OCI-LY7 (cell line): Measurements from ENCODE around the gene FHIT.

Source experiments
- EZH2phosphoT487 ChIP-seq: fragments of 200-600 bp; sonication (generic); IDR thresholded peaks from 2 replicates; pipeline ENCODE4 v1.6.1; 2018; ENCODE audit warnings: low read depth, borderline replicate concordance, mild to moderate bottlenecking, mixed run types, antibody characterized with exemption, low read length, moderate library complexity, mixed read lengths
- TF ChIP-seq, protein P1 (sequence below): fragments of 200-600 bp; sonication (generic); conservative IDR thresholded peaks from 2 replicates; pipeline ENCODE4 v1.5.1; 2014; ENCODE audit warnings: mild to moderate bottlenecking, antibody characterized with exemption, low read length, moderate library complexity, mixed read lengths

GRCh38 chr3:60571511-60571910, 679.7 kb downstream of the FHIT start:
- TF ChIP-seq, protein P1, sequence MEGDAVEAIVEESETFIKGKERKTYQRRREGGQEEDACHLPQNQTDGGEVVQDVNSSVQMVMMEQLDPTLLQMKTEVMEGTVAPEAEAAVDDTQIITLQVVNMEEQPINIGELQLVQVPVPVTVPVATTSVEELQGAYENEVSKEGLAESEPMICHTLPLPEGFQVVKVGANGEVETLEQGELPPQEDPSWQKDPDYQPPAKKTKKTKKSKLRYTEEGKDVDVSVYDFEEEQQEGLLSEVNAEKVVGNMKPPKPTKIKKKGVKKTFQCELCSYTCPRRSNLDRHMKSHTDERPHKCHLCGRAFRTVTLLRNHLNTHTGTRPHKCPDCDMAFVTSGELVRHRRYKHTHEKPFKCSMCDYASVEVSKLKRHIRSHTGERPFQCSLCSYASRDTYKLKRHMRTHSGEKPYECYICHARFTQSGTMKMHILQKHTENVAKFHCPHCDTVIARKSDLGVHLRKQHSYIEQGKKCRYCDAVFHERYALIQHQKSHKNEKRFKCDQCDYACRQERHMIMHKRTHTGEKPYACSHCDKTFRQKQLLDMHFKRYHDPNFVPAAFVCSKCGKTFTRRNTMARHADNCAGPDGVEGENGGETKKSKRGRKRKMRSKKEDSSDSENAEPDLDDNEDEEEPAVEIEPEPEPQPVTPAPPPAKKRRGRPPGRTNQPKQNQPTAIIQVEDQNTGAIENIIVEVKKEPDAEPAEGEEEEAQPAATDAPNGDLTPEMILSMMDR = no peak
- no peak for TF ChIP-seq EZH2phosphoT487
